GM18511 (cell line): ENCODE data around the gene PKP4.

Experiments used
- ATAC-seq: cut with Tn5 transposase; IDR thresholded peaks from one replicate; pipeline ENCODE4 v1.9.1; 2021; ENCODE audit warnings: mild to moderate bottlenecking, moderate library complexity; ENCODE audit not compliant: unreplicated experiment

PKP4 gene

DNA sequence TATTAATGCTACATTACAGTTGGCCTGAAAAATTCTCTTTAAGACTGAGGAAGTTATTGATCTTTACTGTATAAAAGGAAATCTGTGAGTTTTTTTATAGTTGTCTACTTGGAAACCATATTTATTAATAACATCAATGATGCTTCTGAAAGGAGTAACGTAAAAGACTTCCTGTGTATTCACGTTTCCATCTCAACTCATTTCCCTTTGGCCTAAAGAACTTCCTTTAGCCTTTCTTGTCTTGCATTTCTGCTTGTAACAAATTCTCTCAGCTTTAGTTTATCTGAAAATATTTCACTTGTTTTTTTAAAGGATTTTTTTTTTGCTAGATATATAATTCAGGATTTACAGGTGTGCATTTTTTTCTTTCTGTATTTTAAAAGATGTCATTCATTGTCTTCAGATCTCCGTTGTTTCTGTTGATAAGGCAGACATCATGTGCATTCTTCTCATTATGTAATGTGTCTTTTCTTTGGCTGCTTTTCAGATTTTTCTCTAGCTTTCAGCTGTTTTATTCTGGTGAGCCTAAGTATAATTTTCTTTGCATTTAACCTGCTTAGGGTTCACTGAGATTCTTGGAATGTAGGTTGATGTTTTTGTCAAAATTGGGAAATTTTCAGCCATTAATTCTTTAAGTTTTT, 179.3 kb downstream of the PKP4 start:
- ATAC-seq: no peak

DNA sequence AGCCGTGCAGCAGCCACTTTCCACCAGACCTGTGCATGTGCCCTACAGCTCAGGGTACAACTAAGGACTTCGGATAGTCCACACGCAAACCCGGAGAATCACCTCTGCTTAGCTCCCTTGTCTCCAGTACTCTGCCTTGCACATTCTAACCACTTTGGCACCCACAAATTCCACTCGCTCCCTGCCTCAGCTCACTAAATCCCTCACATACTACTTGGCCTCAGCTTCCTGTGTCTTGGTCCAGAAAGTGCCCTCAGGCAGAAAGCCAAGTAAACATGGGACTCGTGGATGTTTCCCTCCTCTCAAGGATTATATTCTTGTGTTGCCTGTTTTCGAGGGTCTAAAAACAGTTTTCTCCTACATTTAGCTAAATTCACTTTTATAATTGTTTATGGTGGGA, 180.6 kb downstream of the PKP4 start:
- no peak for ATAC-seq

- no peak for ATAC-seq
Observed at GRCh38 chr2:158644139-158644538, 187.4 kb downstream of the PKP4 start.

DNA sequence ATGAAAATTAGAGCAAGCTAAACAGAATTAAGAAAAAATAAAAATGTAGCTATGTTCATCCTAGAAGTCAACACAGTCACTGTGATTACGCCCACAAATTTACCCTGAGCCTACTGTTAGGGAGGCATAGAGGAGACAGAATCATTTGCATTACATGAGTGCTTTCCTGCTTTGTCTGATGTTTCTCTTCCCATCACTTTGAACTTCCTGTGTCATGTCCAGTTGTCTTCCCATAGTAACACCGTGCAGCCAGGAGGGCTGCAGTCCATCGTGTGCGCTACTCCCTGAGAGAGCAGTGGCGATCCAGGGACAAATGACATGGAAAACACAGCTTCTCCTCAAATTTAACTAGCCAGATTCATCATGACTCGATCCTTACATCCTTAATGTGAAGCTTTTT, 188.5 kb downstream of the PKP4 start:
- ATAC-seq: no peak

DNA sequence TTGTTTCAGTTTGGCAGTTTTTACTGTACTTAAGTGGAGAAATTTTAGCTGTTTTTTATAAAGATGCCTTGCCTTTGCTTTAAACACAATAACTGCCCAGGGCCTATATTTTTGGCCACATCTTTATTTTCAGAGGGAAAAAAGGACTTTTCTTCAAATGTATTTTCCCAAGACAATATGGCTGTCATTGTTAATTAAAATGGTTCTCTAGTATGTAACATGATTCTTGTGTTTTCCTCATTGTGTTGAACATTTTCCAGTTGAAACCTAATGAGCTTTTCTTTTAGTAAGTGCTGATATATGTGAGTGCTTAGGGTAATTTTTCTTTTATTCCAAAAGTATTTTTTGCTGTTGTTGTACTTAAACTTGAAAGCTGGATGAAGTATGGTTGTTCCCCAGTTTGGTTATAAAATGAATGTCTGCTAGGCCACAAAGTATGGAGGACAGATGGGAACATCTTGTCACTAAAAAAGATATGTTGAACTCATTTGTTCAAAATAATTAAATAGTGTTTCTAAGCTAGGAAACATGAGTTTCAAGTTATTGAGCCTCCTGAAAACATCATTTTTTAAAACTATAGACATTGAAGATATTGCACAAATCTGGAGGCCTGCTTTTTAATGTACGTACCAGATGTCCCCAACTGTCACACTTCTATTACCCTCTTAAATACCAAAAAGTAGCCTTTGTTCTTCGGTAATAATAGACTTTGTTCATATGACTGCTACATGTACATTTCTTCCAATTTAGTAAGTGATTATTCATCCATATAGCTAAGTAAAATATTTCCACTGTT, 190.9 kb downstream of the PKP4 start:
- no peak for ATAC-seq

DNA sequence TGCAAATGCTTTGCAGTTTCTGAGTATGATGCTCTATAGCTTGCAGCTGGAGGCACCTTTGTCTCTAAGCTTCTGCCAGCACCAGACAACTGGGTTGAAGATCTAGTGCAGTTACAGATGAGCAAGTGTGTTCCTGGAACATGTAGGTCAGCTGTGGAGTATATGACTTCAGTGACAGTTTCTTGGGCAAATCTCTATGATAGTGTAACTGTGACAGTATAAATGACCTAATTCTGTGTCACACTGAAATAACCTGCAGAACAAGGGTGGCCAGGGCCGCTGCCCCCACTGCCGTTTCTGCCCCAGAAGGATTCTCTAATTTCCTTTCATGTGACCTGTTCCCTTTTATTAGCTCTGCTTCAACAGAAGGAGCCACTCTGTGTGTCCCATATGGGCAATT, 193.1 kb downstream of the PKP4 start:
- ATAC-seq: no peak

- no peak for ATAC-seq
Observed at GRCh38 chr2:158650646-158651357, 194.1 kb downstream of the PKP4 start.

GRCh38 chr2:158651358-158652057, 194.8 kb downstream of the PKP4 start:
- ATAC-seq: no peak

- no peak for ATAC-seq
Observed at GRCh38 chr2:158655628-158656027, 198.9 kb downstream of the PKP4 start.

- no peak for ATAC-seq
Observed at GRCh38 chr2:158656492-158657229, 199.9 kb downstream of the PKP4 start.

DNA sequence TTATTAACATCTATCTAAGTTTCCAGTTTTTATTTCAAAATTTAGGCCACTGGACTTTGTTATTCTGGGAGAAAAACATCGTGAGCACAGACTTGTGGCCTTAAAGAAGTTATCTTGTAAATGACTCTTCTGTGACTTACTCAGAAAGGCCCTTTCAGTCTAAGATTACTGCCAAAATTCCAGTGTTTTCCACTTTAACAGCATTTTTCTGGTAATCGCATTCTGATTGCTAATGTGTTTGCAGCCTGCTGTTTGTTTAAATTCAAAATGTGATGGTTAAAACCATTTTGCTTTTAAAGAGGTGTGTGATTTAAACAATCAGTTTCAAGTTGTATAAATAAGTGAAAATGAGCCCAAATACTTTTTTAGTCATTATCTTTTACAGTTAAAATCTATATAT, 201.6 kb downstream of the PKP4 start:
- ATAC-seq: no peak

DNA sequence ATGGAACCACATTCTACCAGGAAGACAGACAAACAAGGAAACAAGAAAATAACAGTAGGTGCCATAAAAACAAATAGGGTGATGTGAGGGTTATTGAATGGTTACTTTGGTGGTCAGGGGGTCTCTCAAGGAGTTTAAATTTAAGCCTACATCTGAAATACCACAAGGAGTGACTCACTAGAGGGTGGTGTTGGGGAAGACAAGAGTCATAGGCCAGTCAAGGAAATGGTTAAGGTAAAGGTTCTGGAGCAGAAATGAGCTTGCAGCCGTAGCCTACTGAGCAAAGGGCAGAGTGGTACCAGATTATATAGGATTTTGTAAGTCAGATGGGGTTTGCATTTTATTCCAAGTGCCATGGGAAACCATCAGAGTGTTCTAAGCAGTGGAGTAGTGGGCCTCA, 202.7 kb downstream of the PKP4 start:
- no peak for ATAC-seq

DNA sequence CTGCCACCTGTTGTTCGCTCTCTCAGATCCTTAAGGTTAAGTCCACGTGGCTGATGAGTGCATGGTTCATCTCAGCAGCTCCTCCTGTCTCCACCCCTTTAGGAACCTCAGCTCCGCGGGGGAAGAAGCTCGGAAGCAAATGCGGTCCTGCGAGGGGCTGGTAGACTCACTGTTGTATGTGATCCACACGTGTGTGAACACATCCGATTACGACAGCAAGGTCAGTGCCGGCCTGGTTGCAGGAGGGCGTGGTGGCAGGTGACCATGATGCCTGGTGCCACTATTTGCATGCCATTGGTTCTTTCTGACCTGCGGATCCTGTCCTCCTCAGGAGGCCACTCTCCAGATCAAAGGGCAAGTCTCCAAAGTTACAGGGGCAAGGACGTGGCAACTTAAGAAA, 204.5 kb downstream of the PKP4 start:
- no peak for ATAC-seq

GRCh38 chr2:158662421-158662820, 205.7 kb downstream of the PKP4 start:
- ATAC-seq: no peak

- no peak for ATAC-seq
Observed at GRCh38 chr2:158663796-158664195, 207.0 kb downstream of the PKP4 start.

- ATAC-seq: no peak
Observed at GRCh38 chr2:158664987-158665386, 208.2 kb downstream of the PKP4 start.

- ATAC-seq: no peak
Observed at GRCh38 chr2:158665536-158666302, 209.0 kb downstream of the PKP4 start.

GRCh38 chr2:158666969-158667368, 210.2 kb downstream of the PKP4 start:
- no peak for ATAC-seq

GRCh38 chr2:158667586-158667985, 210.8 kb downstream of the PKP4 start:
- ATAC-seq: no peak
